ENCODE measurements around the gene RSRC2.

GRCh38 chr12:122520676-122521075 lies 6.1 kb downstream of the RSRC2 start:
- no peak for TF ChIP-seq JUNB (CRISPR knock-in tag; conservative IDR thresholded peaks at IDR 0.05)
- no peak for TF ChIP-seq HCFC1 (IDR thresholded peaks at IDR 0.05; ENCODE audit: low read depth, low read length)
- TF ChIP-seq RFX5 (IDR thresholded peaks at IDR 0.05; ENCODE audit: low read depth, low read length), result no peak

All from K562 (cell line).